Ectodermal cell (in vitro differentiated cells): ENCODE data around the gene OBSCN.

Experiments
- H3K27ac ChIP-seq: 2 replicates; pipeline ENCODE4 v1.7.0; 2013; ENCODE audit warnings: mild to moderate bottlenecking, low read depth, low read length; ENCODE audit not compliant: insufficient read depth, poor library complexity, severe bottlenecking
- H3K27me3 ChIP-seq: 2 replicates; pipeline ENCODE4 v1.7.0; 2013; ENCODE audit warnings: mild to moderate bottlenecking, low read length; ENCODE audit not compliant: insufficient read depth, control insufficient read depth, poor library complexity, severe bottlenecking
- H3K36me3 ChIP-seq: one replicate; pipeline ENCODE4 v1.7.0; 2013; ENCODE audit warnings: low read length; ENCODE audit not compliant: control insufficient read depth, insufficient read depth
- H3K4me1 ChIP-seq: one replicate; pipeline ENCODE4 v1.7.0; 2013; ENCODE audit warnings: low read length; ENCODE audit not compliant: control insufficient read depth, insufficient read depth
- H3K4me3 ChIP-seq: 2 replicates; pipeline ENCODE4 v1.7.0; 2013; ENCODE audit warnings: low read depth, low read length, control low read depth; ENCODE audit not compliant: insufficient read depth
- H3K9me3 ChIP-seq: 2 replicates; pipeline ENCODE4 v1.7.0; 2013; ENCODE audit warnings: mild to moderate bottlenecking, low read length, moderate library complexity; ENCODE audit not compliant: control insufficient read depth
- WGBS, 2 experiments: methylation state at CpG; one replicate each; pipeline ENCODE4 v1.1.7; 2013; ENCODE audit warnings: missing lambda C conversion rate in 2 of 2; 5-methylcytosine and 5-hydroxymethylcytosine counted together

OBSCN gene

GRCh38 chr1:228424685-228425660, 217.1 kb downstream of the OBSCN start:
- H3K36me3 ChIP-seq, result no peaks in the 10 kb centered on the region
- peaks cover 5% of the 10 kb centered on the region for H3K27me3 ChIP-seq
- H3K4me1 ChIP-seq, result no peaks in the 10 kb centered on the region
- no peak overlapping the region for H3K4me3 ChIP-seq
- no peaks in the 10 kb centered on the region for H3K9me3 ChIP-seq
- H3K27ac ChIP-seq, result no peak overlapping the region
- WGBS, 2 experiments, result 96 to 97% methylated on average over 62 of the region's 62 CpGs

GRCh38 chr1:228426518-228427175, 218.8 kb downstream of the OBSCN start:
- no peak overlapping the region for H3K27ac ChIP-seq
- 74 to 85% methylated on average over 5 of the region's 5 CpGs for WGBS, 2 experiments
- H3K4me1 ChIP-seq, result no peaks in the 10 kb centered on the region
- H3K9me3 ChIP-seq, result no peaks in the 10 kb centered on the region
- H3K27me3 ChIP-seq, result peaks cover 8% of the 10 kb centered on the region
- H3K4me3 ChIP-seq, result no peak overlapping the region
- no peaks in the 10 kb centered on the region for H3K36me3 ChIP-seq

- no peaks in the 10 kb centered on the region for H3K36me3 ChIP-seq
- no peak overlapping the region for H3K4me3 ChIP-seq
- no peak overlapping the region for H3K27ac ChIP-seq
- WGBS, 2 experiments, result 65 to 73% methylated on average over 4 of the region's 4 CpGs
- H3K27me3 ChIP-seq, result peaks cover 3% of the 10 kb centered on the region
- H3K4me1 ChIP-seq, result no peaks in the 10 kb centered on the region
- H3K9me3 ChIP-seq, result no peaks in the 10 kb centered on the region
These were observed 220.6 kb downstream of the OBSCN start for GRCh38 chr1:228428412-228428811.
